Epithelial cell of proximal tubule (primary cell): ENCODE results near the gene RFT1. TPM values are rescaled to one million over a fixed set of nuclear protein-coding genes. Genes with fewer than 3 reads are reported as not detected.

ENCODE experiments used
- DNase-seq: peaks from one replicate; pipeline ENCODE4 v3.0.0-alpha.2; 2011; ENCODE audit warnings: low read depth
- H3K4me3 ChIP-seq: 2 replicates; pipeline ENCODE4 v1.5.1; 2011; ENCODE audit warnings: low read depth, mild to moderate bottlenecking, low read length
- total RNA-seq: library from RNA; depleted of rRNA; stranded (reverse); fragments of >200 nt; gene quantifications from 2 replicates; pipeline ENCODE4 v1.2.3, GENCODE V29; 2015
- TF ChIP-seq, protein P1 (sequence below): conservative IDR thresholded peaks from 2 replicates; pipeline ENCODE4 v1.5.1; 2012; ENCODE audit warnings: low read depth, mild to moderate bottlenecking, low read length

The RFT1 gene
- total RNA-seq, 1 donor from 2014 or later = 25.1 TPM

DNA sequence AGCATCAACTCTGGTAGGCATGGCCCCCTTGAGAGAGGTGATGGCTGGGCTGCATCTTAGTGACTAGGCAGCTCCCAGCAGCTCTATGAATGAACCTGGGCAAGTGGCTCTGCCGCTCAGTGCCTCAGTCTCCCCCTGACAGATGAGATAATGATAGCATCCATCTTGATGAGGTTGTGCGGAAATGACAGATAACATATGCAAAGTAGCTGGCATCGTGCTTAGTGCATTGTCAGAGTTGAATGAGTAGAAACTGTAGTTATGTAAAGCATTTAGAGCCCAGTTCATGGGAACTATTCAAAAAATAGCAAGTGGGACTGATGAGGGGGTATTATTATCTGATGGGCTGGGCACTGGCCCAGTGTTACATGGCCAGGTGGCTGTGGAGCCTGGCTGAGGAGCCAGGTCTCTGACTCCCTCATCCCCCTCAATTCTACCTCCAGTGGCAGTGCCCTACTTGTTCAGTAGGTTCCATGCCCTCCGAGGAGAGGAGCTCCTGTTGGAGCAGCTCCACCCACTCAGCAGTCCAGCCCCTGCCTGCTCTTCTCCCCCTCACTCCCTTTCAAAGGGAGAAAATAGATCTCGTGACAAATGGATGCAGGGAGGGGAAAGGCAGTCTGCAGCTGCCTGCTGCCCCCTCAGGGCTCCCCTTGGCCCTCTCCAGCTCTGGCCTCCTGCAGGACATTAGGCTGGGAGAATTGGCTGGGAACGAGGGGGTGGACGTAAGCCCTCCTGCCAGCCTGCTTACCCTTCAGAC, 37.4 kb upstream of the RFT1 start:
- TF ChIP-seq, protein P1, sequence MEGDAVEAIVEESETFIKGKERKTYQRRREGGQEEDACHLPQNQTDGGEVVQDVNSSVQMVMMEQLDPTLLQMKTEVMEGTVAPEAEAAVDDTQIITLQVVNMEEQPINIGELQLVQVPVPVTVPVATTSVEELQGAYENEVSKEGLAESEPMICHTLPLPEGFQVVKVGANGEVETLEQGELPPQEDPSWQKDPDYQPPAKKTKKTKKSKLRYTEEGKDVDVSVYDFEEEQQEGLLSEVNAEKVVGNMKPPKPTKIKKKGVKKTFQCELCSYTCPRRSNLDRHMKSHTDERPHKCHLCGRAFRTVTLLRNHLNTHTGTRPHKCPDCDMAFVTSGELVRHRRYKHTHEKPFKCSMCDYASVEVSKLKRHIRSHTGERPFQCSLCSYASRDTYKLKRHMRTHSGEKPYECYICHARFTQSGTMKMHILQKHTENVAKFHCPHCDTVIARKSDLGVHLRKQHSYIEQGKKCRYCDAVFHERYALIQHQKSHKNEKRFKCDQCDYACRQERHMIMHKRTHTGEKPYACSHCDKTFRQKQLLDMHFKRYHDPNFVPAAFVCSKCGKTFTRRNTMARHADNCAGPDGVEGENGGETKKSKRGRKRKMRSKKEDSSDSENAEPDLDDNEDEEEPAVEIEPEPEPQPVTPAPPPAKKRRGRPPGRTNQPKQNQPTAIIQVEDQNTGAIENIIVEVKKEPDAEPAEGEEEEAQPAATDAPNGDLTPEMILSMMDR = no peak
- no peak for DNase-seq
- H3K4me3 ChIP-seq = no peak overlapping the region

DNA sequence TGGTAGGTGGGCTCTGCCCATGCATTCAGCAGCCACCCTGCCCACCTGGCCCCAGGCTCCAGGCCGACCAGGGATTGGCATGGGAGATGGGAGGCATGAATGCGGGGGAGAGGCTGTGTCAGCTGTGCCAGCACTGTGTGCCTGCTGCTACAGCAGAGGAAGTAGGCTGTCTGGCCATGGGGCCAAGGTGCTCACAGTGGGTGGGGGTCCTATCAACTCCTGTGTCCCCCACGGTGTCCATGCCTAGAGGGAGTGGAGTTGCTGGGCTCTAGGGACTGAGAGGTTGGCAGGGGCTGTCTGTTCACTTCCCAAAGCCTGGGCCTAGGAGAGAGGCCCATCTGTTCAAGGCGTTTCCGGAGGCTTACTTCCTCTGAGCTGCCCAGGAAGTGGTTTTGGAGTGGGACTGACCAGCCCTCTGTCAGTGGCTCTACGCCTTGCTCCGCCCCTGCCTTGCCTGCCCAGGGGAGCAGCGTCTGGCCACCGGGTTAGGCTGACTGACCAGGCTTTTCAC, 36.6 kb upstream of the RFT1 start:
- no peak for DNase-seq
- no peak overlapping the region for H3K4me3 ChIP-seq
- TF ChIP-seq, protein P1 = no peak

DNA sequence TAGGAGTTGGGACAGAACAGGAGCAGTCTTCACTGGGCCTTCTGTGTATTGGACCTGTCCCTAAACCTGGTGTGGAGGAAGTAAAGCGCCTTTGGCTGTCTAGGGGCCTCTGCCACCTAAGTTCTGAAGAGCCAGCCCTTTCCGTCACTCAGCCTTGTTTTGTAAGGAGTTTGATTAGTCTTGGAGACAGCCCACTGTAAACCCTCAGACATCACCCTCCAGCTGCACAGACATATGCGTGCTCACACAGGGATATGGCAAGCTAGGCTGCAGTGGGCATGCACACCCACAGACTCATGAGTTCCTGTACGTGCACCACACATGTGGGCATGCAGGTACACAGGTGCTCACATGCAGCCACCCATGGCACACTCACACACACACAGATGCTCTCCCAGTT, 36.0 kb upstream of the RFT1 start:
- DNase-seq = no peak
- no peak overlapping the region for H3K4me3 ChIP-seq
- TF ChIP-seq, protein P1 = no peak

DNA sequence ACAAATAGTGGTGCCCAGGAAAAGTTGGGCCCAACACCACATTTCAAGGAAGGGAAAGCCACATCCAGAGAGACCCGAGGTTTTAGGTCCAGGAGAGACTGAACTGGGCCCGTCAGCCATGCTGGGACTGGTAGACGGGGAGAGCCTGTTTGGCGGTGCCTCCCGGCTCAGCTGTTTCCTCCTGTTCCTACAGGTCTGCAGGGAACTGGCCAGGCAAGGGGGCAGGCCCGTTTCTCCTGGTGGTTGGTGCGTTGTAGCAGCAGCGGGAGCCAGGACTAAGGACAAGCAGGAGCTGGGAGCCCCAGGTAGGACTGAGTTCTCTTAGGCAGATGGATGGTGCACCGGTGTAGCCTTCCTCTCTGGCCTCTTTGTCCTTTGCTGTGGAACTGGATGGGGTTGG, 34.7 kb upstream of the RFT1 start:
- H3K4me3 ChIP-seq = no peak overlapping the region
- DNase-seq = no peak
- TF ChIP-seq, protein P1 = no peak

DNA sequence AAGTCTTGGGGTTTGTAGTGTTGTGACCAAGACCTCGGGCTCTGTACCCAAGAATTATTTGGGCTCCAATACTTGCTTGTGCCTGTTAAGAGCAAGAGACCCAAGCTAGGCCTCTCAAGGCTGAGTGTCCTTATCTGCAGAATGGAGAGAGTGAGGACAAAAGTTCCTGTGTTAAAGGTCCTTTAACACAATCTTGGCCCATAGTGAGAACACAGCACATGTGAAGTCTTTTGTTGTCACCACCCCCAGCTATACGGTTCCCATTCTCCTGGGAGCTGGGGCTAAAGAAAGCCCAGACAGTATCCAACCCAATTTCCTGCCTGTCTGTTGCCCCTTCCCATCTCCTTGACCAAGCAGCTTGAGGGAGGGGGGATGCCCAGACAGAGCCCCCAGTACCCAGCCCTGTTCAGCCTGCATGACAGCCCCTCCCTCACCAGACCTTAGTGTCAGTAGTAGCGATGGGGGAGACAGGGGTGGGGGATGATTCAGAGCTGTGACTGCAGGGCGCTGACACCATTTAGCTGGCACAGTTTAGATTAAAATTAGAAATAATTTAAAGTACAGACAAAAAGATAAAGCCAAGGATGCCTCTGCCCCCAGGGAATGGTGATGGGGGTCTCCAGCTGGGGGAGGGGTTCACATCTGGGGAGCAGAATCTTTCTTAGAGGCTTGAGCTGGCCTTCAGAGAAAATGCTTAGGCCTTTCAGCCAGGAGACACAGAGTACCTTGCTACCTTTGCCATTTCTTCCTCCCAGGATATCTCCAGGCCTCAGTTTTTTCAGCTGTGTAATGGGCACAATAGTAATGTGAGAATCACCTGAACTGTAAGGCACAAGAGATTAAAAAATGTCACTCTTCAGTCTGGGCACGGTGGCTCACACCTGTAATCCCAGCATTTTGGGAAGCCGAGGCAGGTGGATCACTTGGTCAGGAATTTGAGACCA, 33.5 kb upstream of the RFT1 start:
- H3K4me3 ChIP-seq = no peak overlapping the region
- TF ChIP-seq, protein P1 = no peak
- no peak for DNase-seq

DNA sequence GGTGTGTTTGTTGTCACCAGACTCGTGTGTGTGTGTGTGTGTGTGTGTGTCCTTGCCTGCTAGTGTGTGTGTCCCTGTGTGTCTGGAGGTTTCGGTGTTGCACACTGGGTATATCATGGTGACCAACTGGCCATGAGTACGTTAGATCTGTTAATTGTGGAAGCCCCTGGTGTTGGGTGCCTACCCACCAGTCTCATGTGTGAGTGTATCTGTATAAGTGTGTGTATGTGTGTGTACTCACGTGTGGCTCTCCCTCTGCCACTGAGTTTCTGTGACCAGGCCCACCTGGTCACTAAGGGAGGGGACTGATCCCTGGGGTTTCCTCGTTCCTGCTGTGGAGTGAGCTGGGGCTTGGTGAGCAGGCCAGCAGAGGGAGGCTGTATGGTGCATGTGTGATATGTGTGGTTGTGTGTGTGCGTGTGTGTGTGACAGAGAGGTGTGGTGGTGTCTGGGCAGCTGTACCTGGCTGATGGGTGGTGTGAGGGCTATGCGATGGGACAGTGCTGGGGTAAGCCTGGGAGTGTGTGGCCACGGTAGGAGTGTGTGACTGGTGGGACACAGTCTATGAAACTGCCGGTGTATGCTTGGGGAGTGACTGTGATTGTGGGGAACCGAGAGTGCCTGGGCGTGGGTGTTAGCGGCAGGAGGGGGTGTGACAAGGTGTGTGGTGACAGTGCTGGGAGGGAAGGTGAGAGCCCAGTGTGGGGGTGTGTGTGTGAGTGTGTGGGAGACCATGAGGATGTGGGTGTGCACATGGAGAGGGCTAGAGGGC, 32.6 kb upstream of the RFT1 start:
- DNase-seq = no peak
- TF ChIP-seq, protein P1 = peak; percentile 5
- H3K4me3 ChIP-seq = peak overlapping the region; percentile 89
